Measurements from ENCODE around the gene FOXP1.

The FOXP1 gene

DNA sequence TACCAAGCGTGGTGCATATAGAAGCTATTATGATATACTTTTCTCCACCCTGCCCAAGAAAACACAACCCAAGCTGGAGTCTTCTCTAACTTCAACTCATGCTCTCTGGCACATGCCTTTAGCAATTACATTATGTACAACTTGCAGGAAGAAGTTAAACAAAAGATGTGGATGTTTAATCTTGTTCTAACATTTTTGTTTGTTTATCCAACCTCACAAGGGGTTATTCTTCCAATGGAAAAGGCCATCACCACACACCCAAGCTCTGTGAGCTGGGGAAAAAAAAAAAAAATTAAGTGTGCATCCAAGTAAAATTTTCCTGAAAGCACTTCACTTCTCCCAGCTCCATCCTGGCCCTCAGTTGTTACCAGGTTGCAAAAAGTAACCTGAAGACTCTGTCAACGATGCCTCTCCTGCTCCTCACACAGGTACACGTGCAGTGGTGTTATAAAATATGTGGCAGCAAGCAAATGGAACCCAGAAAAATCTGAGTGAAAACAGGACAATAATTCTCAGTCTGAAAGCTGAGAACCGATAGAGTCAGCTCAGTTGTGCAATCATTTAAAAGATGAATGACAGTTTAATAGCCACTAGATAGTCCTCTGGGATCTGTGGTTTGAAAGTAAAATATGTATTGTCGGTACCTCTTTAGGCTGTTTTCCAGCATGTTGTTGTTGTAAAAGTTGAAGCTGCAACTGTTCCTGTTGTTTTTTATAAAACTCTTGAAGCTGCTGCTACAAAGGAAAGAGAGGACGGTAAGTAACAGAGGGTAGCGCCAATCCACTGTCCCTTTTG, 531.4 kb downstream of the FOXP1 start:
- Histone ChIP-seq H3K9ac (ENCODE audit: low read depth, low read length) (no peak overlapping the region), H3K4me1 (ENCODE audit: control insufficient read depth, insufficient read depth, low read length) (peaks cover 72% of the 10 kb centered on the region), H3K9me3 (ENCODE audit: control insufficient read depth, insufficient read depth, low read length) (no peaks in the 10 kb centered on the region)

DNA sequence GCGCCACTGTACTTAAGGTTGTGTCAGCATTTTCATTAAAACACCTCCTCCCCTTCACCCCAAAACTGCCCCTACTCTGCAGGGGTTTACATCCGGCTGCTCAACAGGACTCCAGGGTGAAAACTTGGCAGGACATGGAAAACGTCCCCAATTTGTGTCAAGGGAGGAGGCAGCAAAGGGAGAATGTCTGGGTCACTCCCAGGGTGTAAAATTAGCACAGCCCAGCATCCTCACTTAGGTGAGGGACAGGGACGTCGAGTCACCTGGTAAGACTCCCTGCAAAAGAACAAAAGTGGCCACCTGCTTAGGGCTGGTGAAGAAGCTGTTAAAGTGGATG, 532.3 kb downstream of the FOXP1 start:
- Histone ChIP-seq H3K9me3 (ENCODE audit: control insufficient read depth, insufficient read depth, low read length) (no peaks in the 10 kb centered on the region), H3K27me3 (ENCODE audit: control insufficient read depth, insufficient read depth, low read length) (no peaks in the 10 kb centered on the region), H3K36me3 (ENCODE audit: control insufficient read depth, insufficient read depth, low read length) (no peaks in the 10 kb centered on the region), H3K4me1 (ENCODE audit: control insufficient read depth, insufficient read depth, low read length) (peaks cover 74% of the 10 kb centered on the region), H3K9ac (ENCODE audit: low read depth, low read length) (no peak overlapping the region), H3K4me3 (ENCODE audit: low read depth, low read length) (no peak overlapping the region)

More for the DNA sequence above, 531.4 kb downstream of the FOXP1 start:
- no peak overlapping the region for H3K4me3 ChIP-seq (ENCODE audit: low read depth, low read length)
- H3K27me3 ChIP-seq (ENCODE audit: control insufficient read depth, insufficient read depth, low read length): no peaks in the 10 kb centered on the region
- no peaks in the 10 kb centered on the region for H3K36me3 ChIP-seq (ENCODE audit: control insufficient read depth, insufficient read depth, low read length)

DNA sequence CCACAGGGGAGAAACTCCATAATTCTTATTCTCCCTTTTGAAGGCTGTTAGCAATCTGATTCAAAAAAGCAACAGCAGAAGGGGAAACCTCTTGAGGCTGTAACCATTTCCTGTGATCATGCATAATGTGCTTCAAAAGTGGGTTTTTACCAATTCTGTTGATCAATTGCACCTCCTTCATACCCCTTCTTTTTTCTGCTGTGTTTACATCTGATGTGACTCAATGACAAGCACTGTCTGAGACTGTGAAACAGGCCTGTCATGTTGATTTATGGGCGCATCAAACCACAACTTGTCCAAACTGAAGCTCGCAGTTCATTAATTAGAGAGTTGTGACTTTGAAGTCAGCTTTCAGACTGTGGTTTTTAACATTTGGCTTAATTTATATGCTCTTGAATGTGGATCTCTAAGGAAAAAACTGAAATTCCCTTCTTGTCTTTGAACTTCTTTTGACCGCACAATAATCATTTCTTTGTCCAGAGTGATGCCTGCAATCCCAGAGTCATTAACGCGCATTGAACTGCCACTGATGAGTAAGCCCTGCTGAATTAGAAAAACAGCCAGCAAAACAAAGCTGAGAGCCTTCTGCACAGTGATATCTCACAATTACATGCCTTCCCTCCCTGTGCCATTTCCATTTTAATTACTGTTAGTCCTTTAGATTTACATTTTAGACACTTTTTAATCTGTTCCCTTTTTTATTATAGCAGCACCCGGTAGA, 532.8 kb downstream of the FOXP1 start:
- H3K9ac ChIP-seq (ENCODE audit: low read depth, low read length): no peak overlapping the region
- H3K4me1 ChIP-seq (ENCODE audit: control insufficient read depth, insufficient read depth, low read length): peaks cover 74% of the 10 kb centered on the region
- H3K36me3 ChIP-seq (ENCODE audit: control insufficient read depth, insufficient read depth, low read length): no peaks in the 10 kb centered on the region
- H3K27me3 ChIP-seq (ENCODE audit: control insufficient read depth, insufficient read depth, low read length): no peaks in the 10 kb centered on the region
- H3K9me3 ChIP-seq (ENCODE audit: control insufficient read depth, insufficient read depth, low read length): no peaks in the 10 kb centered on the region
- no peak overlapping the region for H3K4me3 ChIP-seq (ENCODE audit: low read depth, low read length)

DNA sequence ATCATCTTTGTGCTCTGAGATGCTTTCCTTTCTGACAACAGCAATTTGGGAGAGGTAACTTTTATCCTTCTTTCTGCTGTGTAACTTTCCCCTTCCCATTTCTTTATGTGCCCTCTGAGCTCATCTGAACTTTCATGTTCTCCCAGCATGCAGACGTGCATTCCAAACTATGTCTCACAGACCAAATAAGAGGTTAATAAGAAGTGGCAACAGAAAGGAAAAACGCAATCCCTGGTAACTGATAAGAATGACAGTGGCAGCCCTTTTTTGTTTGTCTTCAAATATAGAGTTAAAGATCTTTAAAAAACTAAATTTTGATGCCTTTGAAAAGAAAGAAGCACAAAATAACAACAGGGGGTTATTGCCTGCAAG, 533.4 kb downstream of the FOXP1 start:
- Histone ChIP-seq H3K4me1 (ENCODE audit: control insufficient read depth, insufficient read depth, low read length) (peaks cover 68% of the 10 kb centered on the region), H3K27me3 (ENCODE audit: control insufficient read depth, insufficient read depth, low read length) (no peaks in the 10 kb centered on the region), H3K9ac (ENCODE audit: low read depth, low read length) (no peak overlapping the region), H3K36me3 (ENCODE audit: control insufficient read depth, insufficient read depth, low read length) (no peaks in the 10 kb centered on the region), H3K9me3 (ENCODE audit: control insufficient read depth, insufficient read depth, low read length) (no peaks in the 10 kb centered on the region), H3K4me3 (ENCODE audit: low read depth, low read length) (no peak overlapping the region)

DNA sequence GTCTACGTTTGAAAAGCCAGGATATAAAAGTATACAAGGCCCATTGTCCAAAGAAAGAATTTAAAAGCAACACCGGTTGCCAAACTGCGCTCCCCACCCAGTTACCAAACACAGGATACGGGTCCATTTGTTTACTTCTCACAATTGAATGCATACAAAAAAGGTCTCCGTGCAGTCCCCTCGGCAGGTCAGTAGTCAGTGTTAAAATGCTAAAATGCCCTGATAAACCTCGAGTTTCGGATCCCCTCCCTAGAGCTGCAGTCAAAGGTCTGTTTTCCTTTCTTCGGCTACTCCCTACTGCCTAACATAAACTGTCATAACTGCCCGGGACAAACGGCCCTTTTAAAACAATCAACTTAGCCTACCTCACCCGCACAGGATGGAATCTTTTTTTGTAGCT, 534.6 kb downstream of the FOXP1 start:
- H3K4me1 ChIP-seq (ENCODE audit: control insufficient read depth, insufficient read depth, low read length): peaks cover 57% of the 10 kb centered on the region
- no peaks in the 10 kb centered on the region for H3K27me3 ChIP-seq (ENCODE audit: control insufficient read depth, insufficient read depth, low read length)
- H3K9ac ChIP-seq (ENCODE audit: low read depth, low read length): no peak overlapping the region
- no peak overlapping the region for H3K4me3 ChIP-seq (ENCODE audit: low read depth, low read length)
- H3K36me3 ChIP-seq (ENCODE audit: control insufficient read depth, insufficient read depth, low read length): no peaks in the 10 kb centered on the region
- no peaks in the 10 kb centered on the region for H3K9me3 ChIP-seq (ENCODE audit: control insufficient read depth, insufficient read depth, low read length)

DNA sequence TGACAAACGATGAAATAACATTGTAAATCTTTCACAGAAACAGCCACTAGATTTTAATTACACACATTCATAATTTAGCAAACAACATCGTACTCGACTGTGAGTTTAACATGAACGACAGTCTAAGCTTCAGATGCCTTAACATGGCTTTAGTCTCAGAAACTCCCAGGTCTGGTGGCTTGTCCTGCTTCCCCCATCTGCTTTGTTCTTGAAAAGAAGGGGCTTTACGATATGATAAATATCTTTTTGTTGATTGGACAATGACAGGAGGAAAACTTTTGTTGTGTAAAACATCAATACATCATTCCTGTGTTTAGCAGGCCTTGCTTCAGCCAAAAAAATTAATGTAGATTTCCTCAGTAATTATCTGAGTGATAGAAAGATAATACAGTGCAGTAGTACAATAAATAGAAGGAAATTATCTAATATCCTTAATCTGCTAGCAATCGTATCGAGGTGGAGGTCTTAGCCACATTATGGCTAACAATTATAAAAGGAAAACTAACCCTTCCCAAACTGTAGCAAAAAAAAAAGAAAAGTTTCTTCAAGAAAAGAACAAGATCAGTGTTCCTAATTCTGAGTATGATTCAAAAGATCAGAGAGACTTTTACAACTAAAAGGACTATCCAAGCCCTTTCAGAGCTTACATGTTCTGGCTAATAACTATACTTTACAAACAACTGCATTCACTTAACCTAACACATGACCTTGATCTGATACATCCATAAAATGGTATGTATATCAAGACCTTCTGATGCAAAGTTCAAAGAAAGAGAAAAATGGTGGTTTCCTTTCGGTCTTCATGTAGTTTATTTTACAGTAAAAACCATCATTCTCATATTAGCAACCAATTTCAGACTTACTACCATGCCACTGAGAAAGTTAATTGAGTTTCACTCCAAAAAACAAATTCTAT, 535.7 kb downstream of the FOXP1 start:
- H3K27me3 ChIP-seq (ENCODE audit: control insufficient read depth, insufficient read depth, low read length): no peaks in the 10 kb centered on the region
- H3K9ac ChIP-seq (ENCODE audit: low read depth, low read length): no peak overlapping the region
- peaks cover 53% of the 10 kb centered on the region for H3K4me1 ChIP-seq (ENCODE audit: control insufficient read depth, insufficient read depth, low read length)
- H3K36me3 ChIP-seq (ENCODE audit: control insufficient read depth, insufficient read depth, low read length): no peaks in the 10 kb centered on the region
- no peaks in the 10 kb centered on the region for H3K9me3 ChIP-seq (ENCODE audit: control insufficient read depth, insufficient read depth, low read length)
- H3K4me3 ChIP-seq (ENCODE audit: low read depth, low read length): no peak overlapping the region

DNA sequence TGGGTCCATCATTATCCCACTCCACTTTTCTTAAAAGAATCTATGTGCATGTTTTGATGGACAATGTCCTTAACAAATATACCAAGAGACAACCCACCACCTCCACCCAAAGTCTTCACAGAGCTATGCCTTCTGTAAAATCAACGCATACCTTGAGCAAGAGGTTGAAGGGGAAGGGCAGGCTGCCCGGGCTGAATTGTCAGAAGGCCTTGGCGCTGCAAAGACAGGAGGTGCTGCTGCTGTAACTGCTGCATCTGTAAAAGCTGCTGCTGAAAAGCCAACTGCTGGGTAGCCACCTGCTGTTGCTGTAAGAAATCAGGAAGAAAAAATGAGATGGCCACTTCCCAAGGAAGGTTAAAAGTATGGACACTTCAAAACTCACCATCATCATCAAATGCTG, 536.7 kb downstream of the FOXP1 start:
- Histone ChIP-seq H3K9me3 (ENCODE audit: control insufficient read depth, insufficient read depth, low read length) (no peaks in the 10 kb centered on the region), H3K4me3 (ENCODE audit: low read depth, low read length) (no peak overlapping the region), H3K27me3 (ENCODE audit: control insufficient read depth, insufficient read depth, low read length) (no peaks in the 10 kb centered on the region), H3K36me3 (ENCODE audit: control insufficient read depth, insufficient read depth, low read length) (no peaks in the 10 kb centered on the region), H3K4me1 (ENCODE audit: control insufficient read depth, insufficient read depth, low read length) (peaks cover 50% of the 10 kb centered on the region), H3K9ac (ENCODE audit: low read depth, low read length) (no peak overlapping the region)

DNA sequence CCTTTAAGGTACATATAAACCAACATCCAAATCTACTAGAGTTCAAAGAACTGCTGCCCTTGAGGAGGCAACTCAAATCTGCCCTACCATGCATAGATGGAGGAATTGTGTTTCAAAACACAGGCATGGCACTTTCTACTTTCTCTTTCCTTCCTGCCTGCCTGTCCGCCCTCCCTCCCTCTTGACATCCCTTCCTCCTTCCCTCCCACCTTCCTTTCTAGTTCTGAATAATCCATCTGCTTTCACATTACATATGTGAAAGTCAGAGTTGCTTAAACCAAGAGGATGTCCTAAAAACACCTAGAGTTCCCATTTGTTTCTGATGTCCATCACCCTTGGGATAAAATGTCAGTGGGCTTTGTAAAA, 537.6 kb downstream of the FOXP1 start:
- H3K4me1 ChIP-seq (ENCODE audit: control insufficient read depth, insufficient read depth, low read length): peaks cover 42% of the 10 kb centered on the region

DNA sequence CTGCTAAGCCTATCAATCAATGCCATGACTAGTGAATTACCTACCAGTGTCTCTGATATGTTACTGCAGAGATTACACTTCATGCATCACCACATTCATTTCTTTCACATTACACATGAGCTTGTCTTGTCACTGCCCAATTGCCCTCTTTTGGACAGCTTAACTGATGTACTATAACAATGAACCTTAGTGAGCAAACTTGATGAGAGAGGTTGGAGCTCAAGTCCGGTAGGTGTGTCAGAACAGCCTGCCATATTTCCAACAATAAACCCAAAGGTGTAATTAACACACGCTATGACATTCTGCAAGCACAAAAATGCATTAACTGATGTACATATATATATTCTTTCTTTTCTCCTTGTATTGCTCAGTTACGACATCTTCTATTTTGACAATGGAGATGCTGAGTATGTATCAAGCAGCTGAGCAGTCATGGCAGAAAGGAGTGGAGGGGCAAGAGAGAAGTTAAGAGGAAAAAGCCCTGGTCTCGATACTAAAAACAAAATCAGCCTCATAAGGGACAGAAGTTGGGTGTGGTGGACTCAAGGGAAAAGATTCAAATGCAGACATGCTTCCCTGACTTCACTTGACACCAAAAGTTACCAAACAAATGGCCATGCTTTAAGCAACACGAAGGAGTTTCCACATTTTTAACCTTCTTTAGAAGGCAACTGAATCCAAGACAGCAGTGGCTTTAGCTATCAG, 538.2 kb downstream of the FOXP1 start:
- peaks cover 37% of the 10 kb centered on the region for H3K4me1 ChIP-seq (ENCODE audit: control insufficient read depth, insufficient read depth, low read length)
- H3K4me3 ChIP-seq (ENCODE audit: low read depth, low read length): no peak overlapping the region
- peaks cover 6% of the 10 kb centered on the region for H3K36me3 ChIP-seq (ENCODE audit: control insufficient read depth, insufficient read depth, low read length)
- no peaks in the 10 kb centered on the region for H3K9me3 ChIP-seq (ENCODE audit: control insufficient read depth, insufficient read depth, low read length)
- no peaks in the 10 kb centered on the region for H3K27me3 ChIP-seq (ENCODE audit: control insufficient read depth, insufficient read depth, low read length)
- H3K9ac ChIP-seq (ENCODE audit: low read depth, low read length): no peak overlapping the region

More for the DNA sequence above, 537.6 kb downstream of the FOXP1 start:
- H3K4me3 ChIP-seq (ENCODE audit: low read depth, low read length): no peak overlapping the region
- H3K9ac ChIP-seq (ENCODE audit: low read depth, low read length): no peak overlapping the region
- no peaks in the 10 kb centered on the region for H3K9me3 ChIP-seq (ENCODE audit: control insufficient read depth, insufficient read depth, low read length)
- no peaks in the 10 kb centered on the region for H3K27me3 ChIP-seq (ENCODE audit: control insufficient read depth, insufficient read depth, low read length)
- H3K36me3 ChIP-seq (ENCODE audit: control insufficient read depth, insufficient read depth, low read length): peaks cover 5% of the 10 kb centered on the region

DNA sequence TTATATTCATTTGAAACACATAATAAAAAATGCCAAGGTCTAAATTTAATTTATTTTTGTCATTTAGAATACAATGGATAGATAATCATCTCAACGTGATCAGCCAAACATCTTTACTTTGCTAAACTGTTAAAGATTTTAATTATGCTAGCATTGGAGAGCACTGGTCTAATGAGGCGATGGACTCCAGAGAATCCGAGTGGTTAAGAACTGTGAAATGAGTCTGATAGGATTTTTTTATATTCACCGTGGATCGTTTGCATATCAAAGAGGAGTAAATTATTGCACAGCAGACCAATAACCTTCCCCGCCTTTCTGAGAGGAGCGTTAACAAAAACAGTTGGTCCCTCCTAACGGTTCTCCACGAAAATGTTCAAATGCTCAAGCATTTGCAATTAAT, 540.8 kb downstream of the FOXP1 start:
- Histone ChIP-seq H3K4me3 (ENCODE audit: low read depth, low read length) (no peak overlapping the region), H3K9me3 (ENCODE audit: control insufficient read depth, insufficient read depth, low read length) (no peaks in the 10 kb centered on the region), H3K9ac (ENCODE audit: low read depth, low read length) (no peak overlapping the region), H3K4me1 (ENCODE audit: control insufficient read depth, insufficient read depth, low read length) (peaks cover 21% of the 10 kb centered on the region), H3K27me3 (ENCODE audit: control insufficient read depth, insufficient read depth, low read length) (no peaks in the 10 kb centered on the region), H3K36me3 (ENCODE audit: control insufficient read depth, insufficient read depth, low read length) (peaks cover 6% of the 10 kb centered on the region)

DNA sequence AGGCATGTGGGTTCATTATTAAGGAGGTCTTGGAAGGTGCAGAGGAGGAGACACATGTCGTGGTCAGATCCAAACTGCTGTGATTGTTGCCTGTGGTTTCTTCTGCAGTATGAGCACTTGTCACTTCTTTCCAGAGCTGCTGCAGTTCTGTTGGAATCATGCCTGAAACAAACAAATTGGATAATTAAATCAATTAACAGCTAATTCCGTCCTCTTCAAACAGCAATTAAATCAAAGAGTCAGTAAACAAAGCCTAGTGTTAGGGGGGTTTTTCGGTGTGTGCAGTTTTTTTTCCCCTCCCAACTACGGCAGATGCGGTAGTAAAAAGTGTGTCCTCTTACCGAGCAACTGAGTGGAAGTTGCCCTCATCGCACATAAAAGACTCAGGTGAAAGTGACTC, 542.2 kb downstream of the FOXP1 start:
- H3K4me1 ChIP-seq (ENCODE audit: control insufficient read depth, insufficient read depth, low read length): peaks cover 13% of the 10 kb centered on the region
- no peaks in the 10 kb centered on the region for H3K27me3 ChIP-seq (ENCODE audit: control insufficient read depth, insufficient read depth, low read length)
- no peaks in the 10 kb centered on the region for H3K9me3 ChIP-seq (ENCODE audit: control insufficient read depth, insufficient read depth, low read length)
- no peak overlapping the region for H3K4me3 ChIP-seq (ENCODE audit: low read depth, low read length)
- H3K36me3 ChIP-seq (ENCODE audit: control insufficient read depth, insufficient read depth, low read length): peaks cover 6% of the 10 kb centered on the region
- H3K9ac ChIP-seq (ENCODE audit: low read depth, low read length): no peak overlapping the region

Data from iPS-15b (cell line).